H1 (cell line): ENCODE measurements around the gene SLC9A3. TPM values are rescaled to one million over a fixed set of nuclear protein-coding genes. Genes with fewer than 3 reads are reported as not detected.
A peak's percentile ranks its signal among the peaks of the same experiment; 100 is the strongest.

Experiments
- CTCF ChIA-PET: fragments of 300-600 bp; sonication (Branson Sonifier 250); formaldehyde crosslinking; loops from one replicate; lab custom pipeline; 2021; ENCODE audit not compliant: partially characterized antibody; lab: Charles Lee
- POLR2A ChIA-PET: fragments of 300-600 bp; sonication (Branson Sonifier 250); formaldehyde crosslinking; loops from one replicate; lab custom pipeline; 2021; ENCODE audit warnings: inconsistent platforms; ENCODE audit not compliant: partially characterized antibody; lab: Charles Lee
- DNase-seq, 2 experiments: peaks; one replicate each; pipeline versions ENCODE4 v3.0.0 to v3.0.0-alpha.2; 2010 to 2022; ENCODE audit warnings: low spot score in 2 of 2, low read depth in 1 of 2, mixed read lengths in 1 of 2
- FAIRE-seq: peaks from 2 replicates; lab custom pipeline; 2011; peaks lifted over from hg19 to GRCh38; lab: Jason Lieb, UNC
- H2AFZ ChIP-seq: 2 replicates; pipeline ENCODE4 v1.8.1; 2012; ENCODE audit warnings: low read length, inconsistent platforms
- H2AK5ac ChIP-seq: 2 replicates; pipeline ENCODE4 v1.6.1; 2013; ENCODE audit warnings: low read depth, low read length
- H2BK120ac ChIP-seq: replicated peaks from 2 replicates; pipeline ENCODE3; 2013; ENCODE audit warnings: low read depth, low read length, inconsistent platforms
- H2BK12ac ChIP-seq: 2 replicates; pipeline ENCODE4 v1.6.1; 2013; ENCODE audit warnings: low read depth, low read length
- H2BK15ac ChIP-seq: 2 replicates; pipeline ENCODE4 v1.6.1; 2013; ENCODE audit warnings: low read length
- H2BK20ac ChIP-seq: 2 replicates; pipeline ENCODE4 v1.6.1; 2013; ENCODE audit warnings: low read length
- H2BK5ac ChIP-seq: 2 replicates; pipeline ENCODE4 v1.6.1; 2013; ENCODE audit warnings: low read depth, low read length
- H3K14ac ChIP-seq: 2 replicates; pipeline ENCODE4 v1.6.1; 2013; ENCODE audit warnings: inconsistent platforms; ENCODE audit not compliant: insufficient read length
- H3K18ac ChIP-seq: 2 replicates; pipeline ENCODE4 v1.6.1; 2013; ENCODE audit warnings: low read length; ENCODE audit errors: extremely low read depth
- H3K23ac ChIP-seq: 2 replicates; pipeline ENCODE4 v1.6.1; 2013; ENCODE audit warnings: inconsistent platforms; ENCODE audit not compliant: insufficient read length
- H3K23me2 ChIP-seq: 2 replicates; pipeline ENCODE4 v1.6.1; 2013; ENCODE audit warnings: low read depth, low read length
- H3K27ac ChIP-seq: 2 replicates; pipeline ENCODE4 v1.6.1; 2011; ENCODE audit warnings: low read depth, low read length, inconsistent platforms
- H3K27me3 ChIP-seq, 4 experiments: replicated peaks in 1 of 4; 1 replicate in 1 of 4; 2 replicates in 3 of 4; pipeline versions ENCODE4 v1.6.1 to v1.8.1; 2011 to 2013; ENCODE audit warnings: low read length in 3 of 4, mild to moderate bottlenecking in 3 of 4, inconsistent platforms in 2 of 4, mixed read lengths in 2 of 4, moderate library complexity in 1 of 4; ENCODE audit not compliant: control insufficient read depth in 3 of 4, insufficient read depth in 3 of 4; ENCODE audit errors: extremely low read depth in 1 of 4
- H3K36me3 ChIP-seq, 4 experiments: 2 replicates each; pipeline versions ENCODE4 v1.6.1 to v1.8.1; 2011 to 2013; ENCODE audit warnings: mild to moderate bottlenecking in 4 of 4, low read length in 3 of 4, moderate library complexity in 2 of 4, control low read depth in 1 of 4, inconsistent platforms in 1 of 4; ENCODE audit not compliant: insufficient read depth in 4 of 4, control insufficient read depth in 2 of 4
- H3K4ac ChIP-seq: replicated peaks from 2 replicates; pipeline ENCODE3; 2013; ENCODE audit warnings: low read length, low read depth, mixed read lengths, inconsistent platforms; ENCODE audit not compliant: insufficient read length
- H3K4me1 ChIP-seq, 4 experiments: replicated peaks in 1 of 4; 1 replicate in 1 of 4; 2 replicates in 3 of 4; pipeline versions ENCODE4 v1.6.1 to v1.8.1; 2011 to 2013; ENCODE audit warnings: low read length in 3 of 4, inconsistent platforms in 2 of 4, mixed read lengths in 1 of 4; ENCODE audit not compliant: insufficient read depth in 4 of 4, control insufficient read depth in 3 of 4
- H3K4me2 ChIP-seq, 2 experiments: 2 replicates each; pipeline versions ENCODE4 v1.6.1 to v1.8.1; 2011 to 2013; ENCODE audit warnings: low read depth in 2 of 2, low read length in 2 of 2, control low read depth in 1 of 2, inconsistent platforms in 1 of 2, mild to moderate bottlenecking in 1 of 2; ENCODE audit not compliant: insufficient read depth in 1 of 2
- H3K4me3 ChIP-seq, 4 experiments: fragments of 200-600, 300-600 bp in 1 of 4; sonication (generic), shearing (Covaris generic), sonication (Bioruptor Twin) in 1 of 4; 2 replicates each; pipeline versions ENCODE4 v1.5.1 to v1.8.1; 2011 to 2016; ENCODE audit warnings: low read length in 4 of 4, low read depth in 3 of 4, control low read depth in 2 of 4, inconsistent platforms in 2 of 4, mild to moderate bottlenecking in 2 of 4, mixed read lengths in 1 of 4, moderate library complexity in 1 of 4; ENCODE audit not compliant: insufficient read depth in 2 of 4; ENCODE audit errors: extremely low read depth in 1 of 4
- H3K56ac ChIP-seq: replicated peaks from 2 replicates; pipeline ENCODE3; 2013; ENCODE audit warnings: low read depth, mild to moderate bottlenecking, mixed read lengths, low read length, inconsistent platforms; ENCODE audit not compliant: insufficient read length
- H3K79me1 ChIP-seq: 2 replicates; pipeline ENCODE4 v1.6.1; 2013; ENCODE audit warnings: low read depth, low read length, control low read depth
- H3K79me2 ChIP-seq, 2 experiments: 2 replicates each; pipeline versions ENCODE4 v1.6.1 to v1.8.1; 2012 to 2013; ENCODE audit warnings: low read length in 2 of 2, mild to moderate bottlenecking in 2 of 2, inconsistent platforms in 1 of 2; ENCODE audit not compliant: insufficient read depth in 2 of 2, control insufficient read depth in 1 of 2
- H3K9ac ChIP-seq, 4 experiments: replicated peaks in 1 of 4; 1 replicate in 1 of 4; 2 replicates in 3 of 4; pipeline versions ENCODE4 v1.6.1 to v1.8.1; 2011 to 2013; ENCODE audit warnings: low read depth in 3 of 4, low read length in 3 of 4, control low read depth in 2 of 4, mild to moderate bottlenecking in 2 of 4, moderate library complexity in 2 of 4, inconsistent platforms in 1 of 4; ENCODE audit errors: extremely low read depth in 1 of 4
- H3K9me3 ChIP-seq, 2 experiments: 2 replicates each; pipeline versions ENCODE4 v1.6.1 to v1.8.1; 2012 to 2013; ENCODE audit warnings: mild to moderate bottlenecking in 2 of 2, moderate library complexity in 2 of 2, control low read depth in 1 of 2, inconsistent platforms in 1 of 2, low read depth in 1 of 2, low read length in 1 of 2, mixed read lengths in 1 of 2; ENCODE audit not compliant: insufficient read depth in 2 of 2
- H4K20me1 ChIP-seq, 2 experiments: replicated peaks in 1 of 2; 2 replicates each; pipeline versions ENCODE3 to v1.8.1; 2011 to 2013; ENCODE audit warnings: inconsistent platforms in 2 of 2, low read length in 2 of 2, mild to moderate bottlenecking in 1 of 2; ENCODE audit not compliant: insufficient read depth in 2 of 2, control insufficient read depth in 1 of 2
- H4K5ac ChIP-seq: 2 replicates; pipeline ENCODE4 v1.6.1; 2013; ENCODE audit warnings: low read length, low read depth, mixed read lengths, inconsistent platforms; ENCODE audit not compliant: insufficient read length
- H4K8ac ChIP-seq: 2 replicates; pipeline ENCODE4 v1.8.0; 2013; ENCODE audit warnings: mild to moderate bottlenecking, moderate library complexity, low read length, inconsistent platforms; ENCODE audit not compliant: insufficient read depth; ENCODE audit errors: extremely low read depth
- H4K91ac ChIP-seq: replicated peaks from 2 replicates; pipeline ENCODE3; 2013; ENCODE audit warnings: low read length, mixed read lengths, inconsistent platforms; ENCODE audit not compliant: insufficient read length
- BRCA1 ChIP-seq: IDR thresholded peaks from 2 replicates; pipeline ENCODE4 v1.6.1; 2012; ENCODE audit warnings: low read depth, low read length, improper control_type of control experiment
- EP300 ChIP-seq, 2 experiments: IDR thresholded peaks; 1 replicate in 1 of 2; 2 replicates in 1 of 2; pipeline ENCODE4 v1.6.1; 2011 to 2012; ENCODE audit warnings: low read depth in 2 of 2, low read length in 2 of 2, mild to moderate bottlenecking in 2 of 2, borderline replicate concordance in 1 of 2, inconsistent platforms in 1 of 2, moderate library complexity in 1 of 2
- EZH2 ChIP-seq: fragments of 200-600 bp; sonication (generic); IDR thresholded peaks from 2 replicates; pipeline ENCODE4 v1.7.1; 2012; ENCODE audit warnings: low read depth, mild to moderate bottlenecking, moderate library complexity, low read length, inconsistent platforms; ENCODE audit not compliant: severe bottlenecking
- GTF2F1 ChIP-seq: IDR thresholded peaks from 2 replicates; pipeline ENCODE4 v1.6.1; 2012; ENCODE audit warnings: low read depth, low read length, improper control_type of control experiment, borderline replicate concordance
- KDM4A ChIP-seq: IDR thresholded peaks from one replicate; pipeline ENCODE4 v1.7.1; 2012; ENCODE audit warnings: low read depth, mild to moderate bottlenecking, moderate library complexity, low read length, inconsistent platforms; ENCODE audit not compliant: severe bottlenecking
- POU5F1 ChIP-seq: IDR thresholded peaks from 2 replicates; pipeline ENCODE4 v1.6.1; 2011; ENCODE audit warnings: low read depth, mild to moderate bottlenecking, low read length, moderate library complexity
- SP1 ChIP-seq: IDR thresholded peaks from 2 replicates; pipeline ENCODE4 v1.6.1; 2011; ENCODE audit warnings: low read depth, low read length
- WGBS, 2 experiments: shearing (Covaris generic) in 1 of 2; methylation state at CpG; one replicate each; pipeline versions ENCODE4 v1.1.6 to v1.1.7; 2013 to 2015; ENCODE audit warnings: low lambda C conversion rate in 2 of 2, mixed read lengths in 2 of 2, inconsistent platforms in 1 of 2, low coverage in 1 of 2, missing lambda C conversion rate in 1 of 2; ENCODE audit not compliant: insufficient replicate concordance in 2 of 2, insufficient coverage in 1 of 2, insufficient read length in 1 of 2; ENCODE audit errors: extremely low coverage in 1 of 2, missing lambda C conversion rate in 1 of 2; 5-methylcytosine and 5-hydroxymethylcytosine counted together
- polyA plus RNA-seq, 7 experiments: library from polyadenylated mRNA; depleted of rRNA in 3 of 7; stranded (reverse) in 5 of 7; unstranded in 2 of 7; fragments of >200 nt in 5 of 7; fragments of 200-250 nt in 2 of 7; gene quantifications; 1 replicate in 5 of 7; 2 replicates in 1 of 7; 4 replicates in 1 of 7; pipeline versions ENCODE4 v1.2.1 to v1.2.3, GENCODE V29; 2011 to 2013; ENCODE audit warnings: missing spikeins in 2 of 7, mixed read lengths in 2 of 7
- total RNA-seq: library from RNA; stranded (reverse); fragmentation: NEBNext Ultra II Directional; extraction: Animal tissue kit (Norgen Biotek cat#: 25700); gene quantifications from 2 replicates; pipeline ENCODE4 v1.2.1, GENCODE V29; 2021

Gene SLC9A3
- total and polyA plus RNA-seq, 2 of the 8 experiments (the other 6 are each of a cell fraction or from before 2014, with no cell fraction given): 0.95 to 1.0 TPM

- WGBS, 2 experiments: 77% methylated on average over 9 of the region's 11 CpGs; no CpG with 5 or more reads in 1 of the 2 experiments
- TF ChIP-seq BRCA1 (no peak), EZH2 (no peak), POU5F1 (no peak), GTF2F1 (no peak), SP1 (no peak), EP300 (IDR thresholded peaks at IDR 0.05; ENCODE audit: borderline replicate concordance in 1 of 2, low read depth in 2 of 2, low read length in 2 of 2) (no peak), KDM4A (no peak)
These were observed 8.9 kb downstream of the SLC9A3 start for GRCh38 chr5:515273-515836.

More at GRCh38 chr5:515273-515836, 8.9 kb downstream of the SLC9A3 start:
- H3K9ac ChIP-seq: no peak overlapping the region
- H3K27me3 ChIP-seq: peaks cover 0 to 2% (median 0%) of the 10 kb centered on the region in 4 experiments; a peak in 1 of 7 replicates
- no peak overlapping the region for H3K23ac ChIP-seq
- FAIRE-seq (no peak), DNase-seq (no peak)
- H4K8ac ChIP-seq: peak overlapping the region; percentile 71; the same call in 1 of the 2 replicates
- H3K36me3 ChIP-seq: no peaks in the 10 kb centered on the region
- H3K79me1 ChIP-seq: no peaks in the 10 kb centered on the region
- ChIA-PET CTCF (interaction anchor here (0.6 kb wide), 1 partner anchor 63 kb away, joined by 3 read pairs; no protein-coding TSS in a partner anchor), POLR2A (interaction anchor here (1.6 kb wide), 1 partner anchor 69 kb away, joined by 3 read pairs; no protein-coding TSS in a partner anchor)
- H4K91ac ChIP-seq: no peak overlapping the region
- H2BK20ac ChIP-seq: no peak overlapping the region
- H3K9me3 ChIP-seq: no peaks in the 10 kb centered on the region
- no peak overlapping the region for H3K4ac ChIP-seq
- H4K20me1 ChIP-seq: peaks cover 2 to 12% of the 10 kb centered on the region in 2 experiments
- H3K14ac ChIP-seq: no peak overlapping the region
- H3K23me2 ChIP-seq: peaks cover 12% of the 10 kb centered on the region; the same call in 1 of the 2 replicates
- no peak overlapping the region for H2BK15ac ChIP-seq
- H3K79me2 ChIP-seq: no peaks in the 10 kb centered on the region
- H3K4me1 ChIP-seq: peaks cover 0 to 4% (median 0%) of the 10 kb centered on the region in 4 experiments; a peak in 1 of 7 replicates
- no peak overlapping the region for H3K56ac ChIP-seq
- no peak overlapping the region for H4K5ac ChIP-seq
- no peak overlapping the region for H3K18ac ChIP-seq
- H3K27ac ChIP-seq: no peak overlapping the region
- H3K4me3 ChIP-seq: no peak overlapping the region
- H2BK12ac ChIP-seq: no peak overlapping the region
- no peak overlapping the region for H2AK5ac ChIP-seq
- H3K4me2 ChIP-seq: no peak overlapping the region
- H2BK120ac ChIP-seq: no peak overlapping the region
- no peak overlapping the region for H2BK5ac ChIP-seq
- no peak overlapping the region for H2AFZ ChIP-seq
